NCI-H524 treated with DMSO at 0.1 percent for 48 hours (cell line): ENCODE results near the gene PRR23E.

Experiments
- DNase-seq: peaks from one replicate; lab custom pipeline; 2025; lab: John Stamatoyannopoulos, UW

Gene PRR23E, protein sequence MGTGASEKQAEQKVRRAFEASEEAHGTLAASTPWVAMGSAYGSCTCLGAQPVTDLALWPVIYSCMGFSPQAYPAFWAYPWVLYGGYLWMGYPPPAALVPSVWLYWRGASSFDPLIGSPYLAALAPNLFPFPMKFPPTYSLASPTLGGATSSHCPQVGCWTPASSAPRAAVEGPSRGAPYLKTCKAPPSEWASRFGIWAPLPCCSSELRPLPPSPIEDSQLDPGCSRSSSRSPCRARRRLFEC

DNA sequence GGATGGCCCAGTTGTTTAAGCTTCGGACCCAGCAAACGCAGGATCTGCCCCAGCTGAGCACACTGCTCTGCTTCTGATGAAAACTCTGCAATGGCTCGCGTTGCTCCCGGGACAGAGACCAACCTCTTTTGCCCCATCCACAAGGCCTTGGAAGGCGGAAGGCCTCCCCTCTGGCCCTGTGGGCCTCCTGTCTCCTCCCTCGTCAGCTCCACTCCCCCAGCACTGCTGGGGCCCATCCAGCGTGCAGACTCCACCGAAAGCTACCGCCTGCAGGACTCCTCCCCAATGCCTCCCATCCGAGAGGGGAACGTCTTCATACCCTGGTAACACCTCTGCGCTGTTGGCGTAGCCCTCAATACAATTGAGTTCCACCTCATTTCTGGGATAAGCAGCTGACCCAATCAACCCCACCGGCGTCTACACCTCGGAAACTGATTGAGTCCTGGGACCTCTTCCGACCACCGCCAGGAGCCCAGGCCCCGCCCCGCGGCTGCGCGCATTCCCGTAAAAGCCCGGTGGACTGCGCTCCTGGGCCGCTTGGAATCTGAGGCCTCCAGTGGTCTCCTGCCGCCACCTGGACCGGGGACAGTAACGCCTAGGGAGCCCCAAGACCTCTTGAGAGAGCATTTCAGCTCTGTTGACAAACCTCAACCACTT, at the start of gene PRR23E:
PRR23E (plus strand) TSS at position 556 of the 657 bp plus-strand sequence. CDS start 3,555 bp downstream, outside the sequence.
- no peak for DNase-seq

DNA sequence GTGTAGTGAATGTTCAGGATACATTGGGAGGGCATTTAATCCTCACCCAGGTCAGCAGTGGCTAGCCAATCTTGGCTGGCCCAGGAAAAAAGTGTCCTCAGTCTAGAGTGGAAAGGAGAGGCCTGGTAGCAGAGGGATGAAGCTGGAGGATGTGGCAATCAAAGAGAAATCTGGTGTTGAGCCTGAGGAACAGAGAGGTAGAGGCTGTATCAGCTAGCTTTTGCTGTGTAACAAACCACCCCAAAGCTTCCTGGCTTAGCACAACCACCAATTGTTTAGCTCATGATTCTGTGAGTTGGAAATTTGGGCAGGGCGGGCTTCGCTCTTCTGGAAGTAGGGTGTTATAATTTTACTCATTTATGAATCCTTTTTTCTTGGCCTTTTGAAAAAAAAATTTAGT, 49.8 kb upstream of the PRR23E start:
- DNase-seq = no peak

GRCh38 chr3:127144631-127145030, 48.3 kb upstream of the PRR23E start:
- DNase-seq = no peak

DNA sequence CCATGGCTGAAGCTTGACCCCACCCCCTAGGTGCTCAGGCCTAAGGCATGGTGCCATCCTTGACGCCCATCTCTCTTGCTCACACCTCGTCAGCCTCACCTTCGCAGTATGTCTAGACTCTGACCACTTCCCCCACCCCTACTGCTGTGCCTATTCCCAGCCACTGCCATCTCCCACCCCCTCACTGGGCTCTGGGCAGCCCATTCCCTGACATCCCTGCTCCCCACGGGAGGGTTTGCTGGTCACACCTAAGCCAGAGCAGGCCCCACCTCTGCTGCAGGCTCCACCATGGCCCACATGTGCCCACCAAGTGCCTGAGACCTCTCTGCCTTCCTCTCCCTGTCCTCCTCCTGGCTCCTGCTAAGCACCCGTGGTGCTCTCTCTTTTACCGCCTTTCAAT, 47.7 kb upstream of the PRR23E start:
- DNase-seq = no peak

DNA sequence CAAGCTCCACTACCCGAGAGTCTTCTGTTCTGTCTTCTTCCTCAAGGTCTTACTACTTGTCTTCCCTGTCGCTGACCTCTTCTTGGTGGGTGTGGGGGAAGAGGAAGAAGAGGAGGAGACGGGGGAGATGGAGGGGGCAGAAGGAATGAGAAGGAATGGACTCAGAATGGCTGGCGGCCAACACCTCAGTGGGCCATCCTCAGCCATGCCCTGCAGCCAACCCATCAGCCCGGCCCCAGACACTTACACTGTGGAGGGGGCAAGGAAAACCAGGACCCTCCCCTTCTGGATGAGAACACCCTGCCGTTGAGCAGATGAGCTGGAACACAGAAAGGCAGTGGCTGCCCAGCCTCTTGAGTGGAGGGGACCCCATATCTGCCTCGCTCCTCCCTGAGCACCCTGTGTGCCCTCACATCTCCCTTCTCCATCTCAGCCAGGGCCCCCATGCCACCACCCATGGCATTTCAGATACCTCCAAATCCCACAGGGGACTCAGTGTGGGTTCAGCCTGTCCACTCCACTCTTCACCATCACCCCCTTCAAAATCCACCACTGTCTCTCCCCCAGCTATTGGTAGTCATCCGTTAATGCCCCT, 45.5 kb upstream of the PRR23E start:
- DNase-seq = no peak

DNA sequence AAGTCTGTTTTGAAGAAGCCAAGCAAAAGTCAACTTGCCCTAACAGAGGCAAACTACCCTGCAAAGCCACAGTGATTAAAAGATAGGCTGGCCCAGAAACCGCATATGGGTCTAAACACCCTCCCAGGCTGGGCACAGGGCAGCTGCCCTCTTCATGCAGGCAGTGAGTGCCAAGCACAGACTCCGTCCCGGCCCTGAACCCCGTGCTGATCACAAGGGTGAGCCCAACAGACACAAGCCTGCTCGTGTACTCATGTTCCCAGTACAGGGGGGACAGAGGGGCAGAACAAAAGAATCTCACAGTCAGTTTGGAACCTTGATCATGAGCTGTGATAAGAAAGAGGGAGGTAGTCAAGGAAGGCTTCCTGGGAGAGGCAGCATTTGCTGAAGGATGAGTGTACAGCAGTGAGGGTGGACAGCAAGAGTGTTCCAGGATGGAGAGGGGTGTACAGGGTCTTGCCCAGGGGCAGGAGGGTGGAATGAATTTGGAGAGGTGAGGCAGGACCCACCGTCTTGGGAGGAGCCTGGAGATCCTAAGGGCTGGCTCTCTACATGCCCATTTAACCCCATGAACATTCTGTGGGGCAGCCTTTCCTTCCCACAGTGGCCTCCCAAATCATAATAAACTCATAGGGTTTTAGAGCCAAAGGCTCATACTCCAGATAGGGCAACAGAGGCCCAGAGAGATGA, 43.2 kb upstream of the PRR23E start:
- DNase-seq = no peak

GRCh38 chr3:127150513-127151250, 42.2 kb upstream of the PRR23E start:
- peak; percentile 83 for DNase-seq

- no peak for DNase-seq
Measured at GRCh38 chr3:127151251-127151564, 41.7 kb upstream of the PRR23E start.

DNA sequence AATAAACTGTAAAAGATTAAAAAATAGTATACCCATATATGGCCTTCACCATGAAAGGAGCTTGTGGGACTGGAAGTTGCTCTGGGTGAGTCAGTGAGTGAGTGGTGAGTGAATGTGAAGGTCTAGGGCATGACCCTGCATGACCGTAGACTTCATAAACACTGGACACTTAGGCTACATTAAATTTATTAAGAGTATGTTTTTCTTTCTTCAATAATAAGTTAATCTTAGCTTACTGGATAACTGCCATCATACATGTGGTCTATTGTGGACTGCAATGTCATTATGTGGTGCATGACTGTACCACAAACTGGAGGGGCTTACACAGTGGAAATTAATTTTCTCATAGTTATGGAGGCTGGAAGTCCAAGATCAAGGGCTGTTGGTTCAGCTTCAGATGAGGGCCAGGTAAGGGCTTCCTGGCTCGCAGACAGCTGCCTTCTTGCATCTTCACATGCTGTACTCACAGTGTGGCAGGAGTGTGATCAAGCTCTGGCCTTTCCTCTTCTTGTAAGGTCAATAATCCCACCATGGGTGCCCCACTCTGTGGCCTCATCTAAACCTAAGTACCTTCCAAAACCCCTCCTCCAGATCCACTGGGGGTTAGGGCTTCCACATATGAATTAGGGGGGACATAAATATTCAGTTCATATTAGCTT, 40.8 kb upstream of the PRR23E start:
- no peak for DNase-seq

GRCh38 chr3:127152684-127153505, 40.0 kb upstream of the PRR23E start:
- peak; percentile 22 for DNase-seq

GRCh38 chr3:127153506-127153815, 39.5 kb upstream of the PRR23E start:
- no peak for DNase-seq

DNA sequence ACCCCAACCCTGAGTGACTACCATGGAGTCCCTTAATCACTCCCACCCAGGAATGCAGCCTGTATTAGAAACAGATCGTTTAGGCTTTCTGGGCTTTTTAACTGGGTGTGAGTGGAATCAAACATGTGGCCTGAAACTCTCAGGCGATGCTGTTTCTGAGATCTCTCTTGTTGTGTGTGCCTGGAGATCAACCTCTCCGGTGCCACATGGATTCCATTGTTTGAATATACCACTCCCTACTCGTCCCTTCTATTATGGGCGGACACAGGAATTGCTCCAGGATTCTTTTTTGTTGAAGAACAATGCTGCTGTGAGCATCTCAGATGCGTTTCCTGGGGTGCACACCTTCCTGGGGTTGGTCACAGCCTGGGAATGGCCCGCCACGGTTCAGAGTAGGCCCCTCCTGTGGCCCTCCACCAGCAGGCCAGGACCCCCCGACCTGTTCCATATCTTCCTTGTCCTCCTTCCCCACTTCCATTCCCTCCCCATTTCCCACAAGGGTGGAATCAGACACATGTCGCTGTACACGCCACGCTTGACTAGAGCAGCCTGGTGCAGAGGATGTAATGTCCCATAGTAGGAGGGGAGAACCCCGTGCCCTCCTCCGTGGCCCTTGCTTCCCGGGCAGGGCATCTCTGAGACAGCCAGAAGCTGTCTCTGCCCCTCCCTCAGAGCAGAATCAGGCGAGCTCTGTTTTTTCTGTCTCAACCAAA, 36.4 kb upstream of the PRR23E start:
- no peak for DNase-seq

DNA sequence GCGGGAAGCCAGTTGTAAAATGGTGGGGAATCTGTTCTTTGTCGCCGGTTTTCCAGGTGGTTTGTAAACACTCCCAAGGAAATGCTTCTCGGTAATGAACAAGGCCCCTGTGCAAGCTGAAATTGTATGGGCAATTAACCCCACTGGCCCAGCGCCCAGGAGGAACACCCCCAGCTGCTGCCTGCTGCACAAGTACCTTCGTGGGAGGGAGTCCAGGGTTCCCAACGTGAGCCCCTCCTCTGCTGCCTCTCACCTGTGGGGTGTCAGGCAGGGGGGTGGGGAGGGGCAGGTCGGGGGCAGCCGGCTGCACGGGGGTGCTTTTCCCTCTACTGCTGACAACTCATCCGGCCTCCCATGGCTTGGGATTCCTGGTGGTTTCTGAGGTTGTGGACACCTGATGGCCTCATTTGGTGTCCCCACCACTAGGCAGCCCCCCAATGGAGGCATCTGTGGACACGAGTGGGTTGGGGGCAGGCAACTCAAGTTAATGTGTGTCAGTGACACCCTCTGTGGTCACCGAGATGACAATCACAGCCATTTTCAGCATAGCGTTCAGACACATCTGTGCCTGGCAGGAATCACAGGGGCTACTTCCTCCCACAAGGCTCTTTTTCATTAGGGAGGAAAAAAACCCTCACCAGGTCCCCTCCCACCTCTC, 35.6 kb upstream of the PRR23E start:
- peak; percentile 15 for DNase-seq

DNA sequence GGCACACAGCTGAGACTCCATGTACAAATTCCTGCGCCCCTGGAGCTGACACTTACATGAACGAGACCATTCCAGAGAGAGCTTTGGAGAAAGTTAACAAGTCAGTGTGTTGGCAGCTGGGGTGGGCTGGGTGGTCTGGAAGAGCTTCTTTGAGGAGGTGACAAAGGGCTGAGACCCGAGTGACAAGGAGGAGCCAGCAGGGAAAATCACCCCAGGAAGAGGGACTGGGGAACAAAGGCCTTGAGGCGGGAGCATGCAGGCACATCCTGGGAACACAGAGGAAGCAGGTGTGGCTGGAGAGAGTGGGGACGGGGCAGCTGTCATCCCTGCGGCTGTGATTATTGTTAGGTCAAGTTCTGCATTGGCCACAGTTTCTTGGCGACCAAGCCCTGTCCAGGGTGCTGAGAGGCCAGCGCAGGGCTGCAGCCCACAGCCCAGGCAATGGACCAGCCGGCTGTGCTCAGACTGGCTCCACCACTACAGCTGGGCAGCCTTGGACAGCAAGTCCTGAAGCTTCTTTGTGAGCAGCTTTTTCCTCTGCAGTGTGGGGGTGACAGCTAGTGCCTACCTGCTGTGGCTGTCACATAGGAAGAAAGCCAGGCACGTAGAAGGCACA, 34.2 kb upstream of the PRR23E start:
- no peak for DNase-seq

DNA sequence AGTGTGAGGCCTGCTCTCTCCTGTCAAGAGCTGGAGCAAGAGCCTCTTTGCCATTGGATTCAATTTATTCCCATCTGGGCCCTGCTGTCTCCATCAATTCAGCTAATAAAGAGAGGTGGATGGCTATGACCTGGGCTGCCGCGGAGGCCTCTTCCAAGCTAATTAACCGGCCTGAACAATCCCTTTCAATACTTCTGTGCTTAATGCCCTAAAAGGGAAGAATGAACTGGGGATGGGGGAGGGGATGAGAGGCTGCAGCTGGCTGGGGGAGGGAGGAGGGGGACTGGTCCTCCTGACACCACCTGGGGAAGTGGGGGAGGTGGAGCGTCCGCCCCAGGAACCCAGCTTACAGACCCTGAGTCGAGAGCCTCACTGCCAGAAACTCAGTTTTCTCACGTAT, 33.4 kb upstream of the PRR23E start:
- peak; percentile 95 for DNase-seq

DNA sequence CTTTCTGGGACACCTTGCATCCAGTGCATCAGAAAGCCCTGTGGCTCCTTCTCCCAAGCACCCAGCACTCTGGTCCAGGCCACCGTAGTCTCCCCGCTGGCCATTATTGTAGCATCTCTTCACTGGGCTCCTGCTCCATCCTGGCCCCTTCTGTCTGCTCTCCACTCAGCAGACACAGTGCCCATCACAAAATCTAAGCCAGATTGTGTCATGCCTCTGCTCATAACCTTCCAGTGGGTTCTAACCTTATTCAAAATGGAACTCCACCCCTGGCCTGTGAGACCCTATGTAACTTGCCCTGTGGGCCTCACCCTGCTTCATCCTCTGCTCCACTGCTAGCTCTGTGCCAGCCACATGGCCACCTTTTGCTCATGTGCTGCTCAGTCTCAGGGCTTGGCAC, 31.7 kb upstream of the PRR23E start:
- no peak for DNase-seq

- no peak for DNase-seq
Measured at GRCh38 chr3:127161973-127162579, 30.9 kb upstream of the PRR23E start.

DNA sequence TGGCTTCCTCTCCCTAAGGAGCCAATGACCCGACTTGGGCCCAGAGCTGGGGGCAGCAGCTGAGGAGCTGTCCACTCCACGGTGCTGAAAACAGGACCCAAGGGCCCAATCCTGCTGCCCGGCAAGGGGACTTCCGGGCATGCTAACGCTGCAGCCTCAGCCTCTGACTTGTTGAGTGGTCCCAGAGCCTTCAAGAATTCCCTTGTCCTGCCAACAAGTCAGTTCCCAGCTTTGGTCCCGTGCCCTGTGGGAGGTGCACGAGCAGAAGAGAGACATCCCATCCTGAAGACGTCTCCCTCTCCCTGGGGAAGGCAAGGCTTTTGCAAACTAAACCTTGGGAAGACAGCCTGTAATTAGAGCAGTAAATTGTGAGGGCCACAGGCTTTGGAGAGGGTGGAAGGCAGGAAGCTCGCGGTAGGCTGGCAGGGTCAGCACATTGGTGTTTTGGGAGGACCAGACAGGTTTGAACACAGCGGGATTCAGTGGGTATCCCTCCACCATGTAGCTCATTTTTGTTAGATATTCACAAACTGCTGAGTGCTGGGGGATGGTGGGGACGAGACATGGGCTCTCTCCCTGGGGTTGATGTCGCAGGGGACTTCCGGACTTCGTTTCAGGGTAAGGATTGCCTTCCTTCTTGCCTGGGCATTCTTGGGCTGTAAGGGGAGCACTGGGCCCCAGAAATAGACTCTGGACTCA, 29.8 kb upstream of the PRR23E start:
- DNase-seq = no peak
